Liver (tissue), 9 donors: ENCODE results near the gene NCOA4. TPM values are rescaled to one million over a fixed set of nuclear protein-coding genes. Genes with fewer than 3 reads are reported as not detected.

Experiments
- DNase-seq: peaks from one replicate; pipeline ENCODE4 v3.0.0-alpha.2; 2017; ENCODE audit warnings: low spot score
- H3K27ac ChIP-seq, 2 donors: one replicate each; pipeline ENCODE4 v1.7.0; 2013; ENCODE audit warnings: inconsistent platforms in 2 of 2, low read length in 2 of 2, control low read depth in 1 of 2, low read depth in 1 of 2, mild to moderate bottlenecking in 1 of 2
- H3K27me3 ChIP-seq, 4 donors: one replicate each; pipeline versions ENCODE4 v1.6.1 to v1.7.0; 2013; ENCODE audit warnings: low read length in 3 of 4, inconsistent platforms in 1 of 4, mild to moderate bottlenecking in 1 of 4, moderate library complexity in 1 of 4; ENCODE audit not compliant: control insufficient read depth in 4 of 4, insufficient read depth in 4 of 4
- H3K36me3 ChIP-seq, 4 donors: one replicate each; pipeline versions ENCODE4 v1.6.1 to v1.7.0; 2013; ENCODE audit warnings: low read length in 3 of 4, mild to moderate bottlenecking in 3 of 4, low read depth in 1 of 4, moderate library complexity in 1 of 4; ENCODE audit not compliant: control insufficient read depth in 4 of 4, insufficient read depth in 3 of 4
- H3K4me1 ChIP-seq, 4 donors: one replicate each; pipeline versions ENCODE4 v1.6.1 to v1.7.0; 2013; ENCODE audit warnings: low read length in 3 of 4, mild to moderate bottlenecking in 3 of 4, moderate library complexity in 1 of 4; ENCODE audit not compliant: control insufficient read depth in 4 of 4, insufficient read depth in 4 of 4
- H3K4me3 ChIP-seq, 3 donors: one replicate each; pipeline versions ENCODE4 v1.6.1 to v1.7.0; 2013; ENCODE audit warnings: low read length in 3 of 3, control low read depth in 1 of 3, low read depth in 1 of 3, mild to moderate bottlenecking in 1 of 3
- H3K9ac ChIP-seq, 2 donors: one replicate each; pipeline ENCODE4 v1.7.0; 2013; ENCODE audit warnings: low read length in 2 of 2, mild to moderate bottlenecking in 2 of 2, moderate library complexity in 2 of 2, control low read depth in 1 of 2, low read depth in 1 of 2
- H3K9me3 ChIP-seq, 4 donors: one replicate each; pipeline versions ENCODE4 v1.6.1 to v1.7.0; 2013; ENCODE audit warnings: low read length in 3 of 4; ENCODE audit not compliant: control insufficient read depth in 4 of 4
- CTCF ChIP-seq: fragments of 150-350 bp; IDR thresholded peaks from 2 replicates; pipeline ENCODE4 v1.5.1; 2017; ENCODE audit warnings: improper control_type of control experiment, low read depth, low read length; ENCODE audit not compliant: missing input control
- FOXA1 ChIP-seq: IDR thresholded peaks from 2 replicates; pipeline ENCODE4 v1.6.1; 2016; ENCODE audit warnings: antibody characterized with exemption
- FOXA2 ChIP-seq: IDR thresholded peaks from 2 replicates; pipeline ENCODE4 v1.6.1; 2016; ENCODE audit warnings: antibody characterized with exemption
- GABPA ChIP-seq, 2 donors: IDR thresholded peaks in 1 of 2; conservative IDR thresholded peaks in 1 of 2; 2 replicates each; pipeline ENCODE4 v1.6.1; 2016; ENCODE audit warnings: antibody characterized with exemption in 2 of 2, mild to moderate bottlenecking in 1 of 2, moderate library complexity in 1 of 2
- HNF4A ChIP-seq, 2 donors: conservative IDR thresholded peaks; 2 replicates each; pipeline ENCODE4 v1.6.1; 2016; ENCODE audit warnings: antibody characterized with exemption in 2 of 2, mild to moderate bottlenecking in 2 of 2
- HNF4G ChIP-seq: IDR thresholded peaks from 2 replicates; pipeline ENCODE4 v1.6.1; 2016; ENCODE audit warnings: antibody characterized with exemption
- JUND ChIP-seq, 2 donors: IDR thresholded peaks; 2 replicates each; pipeline ENCODE4 v1.6.1; 2016; ENCODE audit warnings: antibody characterized with exemption in 2 of 2
- MAX ChIP-seq: IDR thresholded peaks from 2 replicates; pipeline ENCODE4 v1.6.1; 2016; ENCODE audit warnings: antibody characterized with exemption
- NR2F2 ChIP-seq: IDR thresholded peaks from 2 replicates; pipeline ENCODE4 v1.6.1; 2016; ENCODE audit warnings: antibody characterized with exemption
- REST ChIP-seq: IDR thresholded peaks from 2 replicates; pipeline ENCODE4 v1.6.1; 2016; ENCODE audit warnings: antibody characterized with exemption, mild to moderate bottlenecking
- RXRA ChIP-seq, 2 donors: IDR thresholded peaks; 2 replicates each; pipeline ENCODE4 v1.6.1; 2017 to 2018; ENCODE audit warnings: antibody characterized with exemption in 2 of 2, mild to moderate bottlenecking in 1 of 2
- SP1 ChIP-seq: IDR thresholded peaks from 2 replicates; pipeline ENCODE4 v1.6.1; 2018; ENCODE audit warnings: antibody characterized with exemption, mild to moderate bottlenecking
- TAF1 ChIP-seq: conservative IDR thresholded peaks from 2 replicates; pipeline ENCODE4 v1.6.1; 2016; ENCODE audit warnings: antibody characterized with exemption, mild to moderate bottlenecking
- YY1 ChIP-seq: IDR thresholded peaks from 2 replicates; pipeline ENCODE4 v1.6.1; 2016; ENCODE audit warnings: antibody characterized with exemption, mild to moderate bottlenecking
- ZBTB33 ChIP-seq: IDR thresholded peaks from 2 replicates; pipeline ENCODE4 v1.6.1; 2016; ENCODE audit warnings: antibody characterized with exemption
- WGBS: extraction: QIAGEN DNeasy Blood & Tissue Kit; methylation state at CpG from one replicate; pipeline ENCODE4 v1.1.7; 2013; 5-methylcytosine and 5-hydroxymethylcytosine counted together
- polyA plus RNA-seq, 2 donors: library from polyadenylated mRNA; stranded (reverse) in 1 of 2; unstranded in 1 of 2; fragments of 200-250 nt in 1 of 2; fragments of >200 nt in 1 of 2; fragmentation: Nextera tagmentation in 1 of 2; extraction: Ambion mirVana in 1 of 2; gene quantifications; one replicate each; pipeline versions ENCODE4 v1.2.1 to v1.2.3, GENCODE V29; 2013 to 2015
- total RNA-seq, 2 donors: library from RNA; depleted of rRNA; stranded (reverse); fragments of >200 nt; gene quantifications; one replicate each; pipeline ENCODE4 v1.2.3, GENCODE V29; 2014
- donor health status: healthy.
- donor health status: healthy.
- donor health status: healthy.
- donor health status: healthy.
- donor health status: healthy.

Gene NCOA4
- total and polyA plus RNA-seq, 4 donors: 71.9 to 746 (median 168) TPM

- no peak for DNase-seq
- H3K27ac ChIP-seq: no peak overlapping the region
- H3K9ac ChIP-seq: no peak overlapping the region
- no peak overlapping the region for H3K4me3 ChIP-seq
- peaks cover 18 to 57% (median 54%) of the 10 kb centered on the region in 4 donors for H3K36me3 ChIP-seq
- TF ChIP-seq RXRA (IDR thresholded peaks at IDR 0.05) (no peak), REST (no peak), NR2F2 (no peak), TAF1 (no peak)
- H3K9me3 ChIP-seq: no peaks in the 10 kb centered on the region
- H3K27me3 ChIP-seq: no peaks in the 10 kb centered on the region
- peaks cover 12 to 51% (median 35%) of the 10 kb centered on the region in 4 donors for H3K4me1 ChIP-seq
- 73% methylated on average over 3 of the region's 3 CpGs for whole genome bisulfite sequencing
Observed at GRCh38 chr10:46012746-46013145, 17.7 kb downstream of the NCOA4 start.

- Histone ChIP-seq H3K4me3 (no peak overlapping the region), H3K36me3 (peaks cover 14 to 64% (median 59%) of the 10 kb centered on the region in 4 donors), H3K9me3 (no peaks in the 10 kb centered on the region), H3K27me3 (no peaks in the 10 kb centered on the region), H3K27ac (no peak overlapping the region), H3K4me1 (peaks cover 5 to 11% (median 7%) of the 10 kb centered on the region in 4 donors), H3K9ac (no peak overlapping the region)
- 77% methylated on average over 3 of the region's 3 CpGs for WGBS
- TF ChIP-seq NR2F2 (no peak), YY1 (no peak), GABPA (IDR thresholded peaks at IDR 0.05 in 1 of 2, conservative IDR thresholded peaks at IDR 0.05 in 1 of 2) (no peak), JUND (IDR thresholded peaks at IDR 0.05) (no peak), TAF1 (no peak), RXRA (IDR thresholded peaks at IDR 0.05) (no peak), REST (no peak), HNF4G (no peak), ZBTB33 (no peak), MAX (no peak), FOXA1 (no peak), CTCF (no peak), HNF4A (conservative IDR thresholded peaks at IDR 0.05) (no peak), FOXA2 (no peak), SP1 (no peak)
- DNase-seq: no peak
Observed at GRCh38 chr10:46006219-46006618, 24.2 kb downstream of the NCOA4 start.
